ENCODE results near the gene SIRPD.

- TF ChIP-seq CTCF (IDR thresholded peaks at IDR 0.05 in 8 of 11, conservative IDR thresholded peaks at IDR 0.05 in 3 of 11), result no peak
- TF ChIP-seq POLR2A (IDR thresholded peaks at IDR 0.05), result no peak
Measured at GRCh38 chr20:1577906-1578305, 20.4 kb upstream of the SIRPD start.
